Panc1 (cell line): ENCODE data around the gene E2F2.

Experiments
- TF ChIP-seq, protein P1 (sequence below): fragments of 450-650 bp; IDR thresholded peaks from 2 replicates; pipeline ENCODE4 v1.5.1; 2017; ENCODE audit warnings: mild to moderate bottlenecking
- TF ChIP-seq, protein P2 (sequence below), 2 experiments: IDR thresholded peaks; 2 replicates each; pipeline ENCODE4 v1.6.1; 2011 to 2012; ENCODE audit warnings: low read depth in 2 of 2, control low read depth in 1 of 2, low read length in 1 of 2, mild to moderate bottlenecking in 1 of 2, moderate library complexity in 1 of 2; ENCODE audit not compliant: insufficient read depth in 1 of 2

GRCh38 chr1:23565776-23566175, 34.7 kb upstream of the E2F2 start:
- TF ChIP-seq, protein P1, sequence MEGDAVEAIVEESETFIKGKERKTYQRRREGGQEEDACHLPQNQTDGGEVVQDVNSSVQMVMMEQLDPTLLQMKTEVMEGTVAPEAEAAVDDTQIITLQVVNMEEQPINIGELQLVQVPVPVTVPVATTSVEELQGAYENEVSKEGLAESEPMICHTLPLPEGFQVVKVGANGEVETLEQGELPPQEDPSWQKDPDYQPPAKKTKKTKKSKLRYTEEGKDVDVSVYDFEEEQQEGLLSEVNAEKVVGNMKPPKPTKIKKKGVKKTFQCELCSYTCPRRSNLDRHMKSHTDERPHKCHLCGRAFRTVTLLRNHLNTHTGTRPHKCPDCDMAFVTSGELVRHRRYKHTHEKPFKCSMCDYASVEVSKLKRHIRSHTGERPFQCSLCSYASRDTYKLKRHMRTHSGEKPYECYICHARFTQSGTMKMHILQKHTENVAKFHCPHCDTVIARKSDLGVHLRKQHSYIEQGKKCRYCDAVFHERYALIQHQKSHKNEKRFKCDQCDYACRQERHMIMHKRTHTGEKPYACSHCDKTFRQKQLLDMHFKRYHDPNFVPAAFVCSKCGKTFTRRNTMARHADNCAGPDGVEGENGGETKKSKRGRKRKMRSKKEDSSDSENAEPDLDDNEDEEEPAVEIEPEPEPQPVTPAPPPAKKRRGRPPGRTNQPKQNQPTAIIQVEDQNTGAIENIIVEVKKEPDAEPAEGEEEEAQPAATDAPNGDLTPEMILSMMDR: no peak
- TF ChIP-seq, protein P2, sequence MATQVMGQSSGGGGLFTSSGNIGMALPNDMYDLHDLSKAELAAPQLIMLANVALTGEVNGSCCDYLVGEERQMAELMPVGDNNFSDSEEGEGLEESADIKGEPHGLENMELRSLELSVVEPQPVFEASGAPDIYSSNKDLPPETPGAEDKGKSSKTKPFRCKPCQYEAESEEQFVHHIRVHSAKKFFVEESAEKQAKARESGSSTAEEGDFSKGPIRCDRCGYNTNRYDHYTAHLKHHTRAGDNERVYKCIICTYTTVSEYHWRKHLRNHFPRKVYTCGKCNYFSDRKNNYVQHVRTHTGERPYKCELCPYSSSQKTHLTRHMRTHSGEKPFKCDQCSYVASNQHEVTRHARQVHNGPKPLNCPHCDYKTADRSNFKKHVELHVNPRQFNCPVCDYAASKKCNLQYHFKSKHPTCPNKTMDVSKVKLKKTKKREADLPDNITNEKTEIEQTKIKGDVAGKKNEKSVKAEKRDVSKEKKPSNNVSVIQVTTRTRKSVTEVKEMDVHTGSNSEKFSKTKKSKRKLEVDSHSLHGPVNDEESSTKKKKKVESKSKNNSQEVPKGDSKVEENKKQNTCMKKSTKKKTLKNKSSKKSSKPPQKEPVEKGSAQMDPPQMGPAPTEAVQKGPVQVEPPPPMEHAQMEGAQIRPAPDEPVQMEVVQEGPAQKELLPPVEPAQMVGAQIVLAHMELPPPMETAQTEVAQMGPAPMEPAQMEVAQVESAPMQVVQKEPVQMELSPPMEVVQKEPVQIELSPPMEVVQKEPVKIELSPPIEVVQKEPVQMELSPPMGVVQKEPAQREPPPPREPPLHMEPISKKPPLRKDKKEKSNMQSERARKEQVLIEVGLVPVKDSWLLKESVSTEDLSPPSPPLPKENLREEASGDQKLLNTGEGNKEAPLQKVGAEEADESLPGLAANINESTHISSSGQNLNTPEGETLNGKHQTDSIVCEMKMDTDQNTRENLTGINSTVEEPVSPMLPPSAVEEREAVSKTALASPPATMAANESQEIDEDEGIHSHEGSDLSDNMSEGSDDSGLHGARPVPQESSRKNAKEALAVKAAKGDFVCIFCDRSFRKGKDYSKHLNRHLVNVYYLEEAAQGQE (IDR thresholded peaks at IDR 0.05; ENCODE audit: insufficient read depth in 1 of 2, low read depth in 2 of 2, low read length in 1 of 2): no peak
